GM13976 (cell line): ENCODE data around the gene WRAP73.

Experiments
- DNase-seq: peaks from one replicate; pipeline ENCODE4 v3.0.0; 2012; ENCODE audit warnings: low spot score
- in situ Hi-C: fragments of 300-500 bp; cut with MboI; formaldehyde crosslinking; loops from one replicate; pipeline ENCODE4 v1.12.0; 2022; ENCODE audit warnings: low sequenced_read_pairs, mixed read lengths, inconsistent platforms; ENCODE audit not compliant: unreplicated experiment
- TF ChIP-seq, protein P1 (sequence below): IDR thresholded peaks from 2 replicates; pipeline ENCODE4 v1.5.1; 2012; ENCODE audit warnings: borderline replicate concordance, mild to moderate bottlenecking; ENCODE audit not compliant: insufficient read depth; ENCODE audit errors: extremely low read depth, missing control alignments, control extremely low read depth

The WRAP73 gene

GRCh38 chr1:3610527-3611169 is 39.3 kb downstream of the WRAP73 start:
- DNase-seq: no peak
- TF ChIP-seq, protein P1, sequence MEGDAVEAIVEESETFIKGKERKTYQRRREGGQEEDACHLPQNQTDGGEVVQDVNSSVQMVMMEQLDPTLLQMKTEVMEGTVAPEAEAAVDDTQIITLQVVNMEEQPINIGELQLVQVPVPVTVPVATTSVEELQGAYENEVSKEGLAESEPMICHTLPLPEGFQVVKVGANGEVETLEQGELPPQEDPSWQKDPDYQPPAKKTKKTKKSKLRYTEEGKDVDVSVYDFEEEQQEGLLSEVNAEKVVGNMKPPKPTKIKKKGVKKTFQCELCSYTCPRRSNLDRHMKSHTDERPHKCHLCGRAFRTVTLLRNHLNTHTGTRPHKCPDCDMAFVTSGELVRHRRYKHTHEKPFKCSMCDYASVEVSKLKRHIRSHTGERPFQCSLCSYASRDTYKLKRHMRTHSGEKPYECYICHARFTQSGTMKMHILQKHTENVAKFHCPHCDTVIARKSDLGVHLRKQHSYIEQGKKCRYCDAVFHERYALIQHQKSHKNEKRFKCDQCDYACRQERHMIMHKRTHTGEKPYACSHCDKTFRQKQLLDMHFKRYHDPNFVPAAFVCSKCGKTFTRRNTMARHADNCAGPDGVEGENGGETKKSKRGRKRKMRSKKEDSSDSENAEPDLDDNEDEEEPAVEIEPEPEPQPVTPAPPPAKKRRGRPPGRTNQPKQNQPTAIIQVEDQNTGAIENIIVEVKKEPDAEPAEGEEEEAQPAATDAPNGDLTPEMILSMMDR: no peak
- in situ Hi-C loops: no loop called here

DNA sequence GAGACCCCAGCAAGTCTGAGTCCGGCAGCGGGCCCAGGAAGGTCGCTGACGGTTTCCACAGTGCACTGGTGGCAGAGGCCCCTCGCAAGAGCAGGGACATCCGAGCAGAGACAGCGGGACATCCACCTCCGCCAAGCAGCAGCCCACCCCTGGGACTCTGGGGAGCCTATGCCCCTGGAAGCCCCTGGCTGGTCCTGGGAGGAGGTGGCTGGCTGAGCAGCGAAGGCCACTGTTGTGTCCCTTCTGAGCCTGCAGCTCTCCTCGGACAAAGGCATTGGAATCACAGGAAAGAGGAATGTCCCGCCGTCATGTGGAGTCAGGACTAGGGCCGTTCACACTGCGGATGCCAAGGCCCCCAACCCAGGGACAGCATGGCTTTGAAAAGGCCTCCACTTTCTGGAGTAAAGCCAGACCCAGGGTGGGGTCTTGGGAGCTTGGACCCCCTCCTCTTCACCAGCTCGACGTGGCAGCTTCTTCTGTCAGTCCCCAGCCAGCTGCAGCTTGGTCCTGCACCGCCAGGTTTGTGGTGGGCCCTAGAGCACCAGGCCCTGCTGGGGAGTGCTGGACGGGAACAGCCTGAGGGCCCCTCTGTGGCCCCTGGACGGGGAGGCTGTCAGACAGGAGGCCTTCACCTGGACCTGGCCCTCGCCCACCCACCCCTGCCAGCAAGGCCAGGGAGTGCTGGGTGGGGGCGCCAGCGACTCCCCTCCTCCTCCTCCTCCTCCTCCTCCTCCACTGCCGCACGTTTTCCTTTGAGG is 40.0 kb downstream of the WRAP73 start:
- no peak for DNase-seq
- TF ChIP-seq, protein P1: no peak
- in situ Hi-C loops: no loop called here

DNA sequence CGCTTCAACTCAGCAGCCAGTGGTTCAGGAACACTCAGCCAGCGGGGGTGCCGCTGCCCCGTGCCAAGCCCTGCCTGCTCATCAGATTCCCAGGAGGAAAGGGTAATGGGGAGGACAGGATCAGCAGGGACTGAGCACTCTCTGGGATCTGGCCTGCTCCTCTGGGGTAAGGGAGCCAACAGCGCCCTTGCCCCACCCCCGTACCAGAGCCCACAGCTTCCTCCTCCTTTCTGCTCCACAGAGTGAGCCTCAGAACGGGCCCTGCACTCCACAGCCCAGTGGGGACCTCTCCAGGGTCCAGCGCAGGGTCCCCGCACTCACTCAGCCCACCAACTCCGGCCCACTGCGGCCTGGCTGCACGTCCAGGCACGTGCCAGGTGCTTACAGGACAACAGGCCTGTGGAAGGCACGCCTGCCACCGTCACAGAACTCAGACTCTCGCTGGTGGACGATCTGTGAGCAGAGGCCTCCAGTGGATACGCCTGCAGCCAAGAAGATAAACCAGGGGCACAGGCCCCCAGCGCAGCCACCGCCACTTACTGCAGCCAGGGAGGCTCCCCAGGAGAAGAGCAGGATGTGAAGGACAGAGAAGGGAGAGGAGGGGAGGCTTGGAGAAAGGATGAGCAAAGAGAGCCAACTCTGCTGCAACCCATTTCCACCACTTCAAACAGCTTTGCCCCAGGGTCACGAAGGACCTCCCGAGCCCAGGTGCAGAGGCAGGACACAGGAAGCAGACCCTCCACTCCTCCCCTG is 40.7 kb downstream of the WRAP73 start:
- no peak for DNase-seq
- in situ Hi-C loops: no loop called here
- TF ChIP-seq, protein P1: no peak

DNA sequence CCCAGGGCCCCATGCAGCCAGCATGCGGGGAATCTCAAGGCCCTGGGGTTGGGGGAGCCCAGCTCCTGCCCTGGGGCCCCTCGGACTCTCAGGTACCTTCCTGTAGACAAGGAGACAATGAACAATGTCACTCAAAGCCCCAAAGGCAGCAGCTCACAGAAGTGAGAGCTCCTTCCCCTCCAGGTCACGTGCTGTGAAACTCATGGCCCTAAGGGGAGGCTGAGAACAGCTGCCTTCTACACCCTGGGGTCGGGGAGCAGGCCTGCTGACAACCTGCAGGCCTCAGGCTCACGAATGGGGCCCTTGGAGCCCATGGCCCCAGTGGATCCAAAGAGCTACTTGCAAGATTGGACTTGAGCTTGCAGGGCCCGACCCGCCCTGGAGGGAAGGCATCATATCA is 41.7 kb downstream of the WRAP73 start:
- no peak for DNase-seq
- in situ Hi-C loops: no loop called here
- TF ChIP-seq, protein P1: no peak

- TF ChIP-seq, protein P1: no peak
- no peak for DNase-seq
- in situ Hi-C loops: no loop called here
Measured at GRCh38 chr1:3607703-3608065, 42.2 kb downstream of the WRAP73 start.

GRCh38 chr1:3606779-3607702 is 42.9 kb downstream of the WRAP73 start:
- in situ Hi-C loops: no loop called here
- TF ChIP-seq, protein P1: no peak
- no peak for DNase-seq
